ENCODE results near the gene NHSL2. TPM values are rescaled to one million over a fixed set of nuclear protein-coding genes. Genes with fewer than 3 reads are reported as not detected.
"Not testable (repeated sequence)": the region's sequence is repeated elsewhere in the genome, so short reads cannot be mapped to it uniquely, and the experiment has no call there.

NHSL2 gene
- total RNA-seq, 1 donor from 2014 or later: 0.43 TPM

DNA sequence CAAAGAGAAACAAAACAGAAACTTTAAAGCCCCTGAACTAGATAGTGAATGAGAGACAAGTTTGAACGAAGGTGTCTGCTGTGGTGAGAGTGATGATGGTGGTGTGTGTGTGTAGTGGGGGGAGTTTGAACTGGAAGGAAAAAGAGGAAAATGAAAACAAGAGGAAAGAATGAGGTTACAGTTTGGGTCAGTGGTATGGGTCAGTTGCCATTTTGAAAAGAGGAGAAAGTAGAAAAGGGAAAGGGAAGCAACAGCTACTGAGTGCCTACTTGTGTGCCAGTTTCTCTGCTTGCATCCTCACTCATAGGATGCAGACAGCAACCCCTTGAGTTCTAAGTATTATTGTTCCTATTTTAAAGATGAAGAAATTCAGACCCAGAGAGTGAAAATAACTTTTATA lies 26.0 kb downstream of the NHSL2 start:
- Mint-ChIP-seq H3K4me1 (ENCODE audit: low read depth) (no peaks in the 10 kb centered on the region), H3K4me3 (ENCODE audit: low read depth) (no peak overlapping the region), H3K27ac (no peak overlapping the region), H3K36me3 (ENCODE audit: low read depth) (no peaks in the 10 kb centered on the region), H3K9me3 (no peaks in the 10 kb centered on the region), H3K27me3 (ENCODE audit: low read depth) (peaks cover 9% of the 10 kb centered on the region)
- intact Hi-C loops (cut with micrococcal nuclease): no loop called here
- DNase-seq (ENCODE audit: low spot score): no peak

DNA sequence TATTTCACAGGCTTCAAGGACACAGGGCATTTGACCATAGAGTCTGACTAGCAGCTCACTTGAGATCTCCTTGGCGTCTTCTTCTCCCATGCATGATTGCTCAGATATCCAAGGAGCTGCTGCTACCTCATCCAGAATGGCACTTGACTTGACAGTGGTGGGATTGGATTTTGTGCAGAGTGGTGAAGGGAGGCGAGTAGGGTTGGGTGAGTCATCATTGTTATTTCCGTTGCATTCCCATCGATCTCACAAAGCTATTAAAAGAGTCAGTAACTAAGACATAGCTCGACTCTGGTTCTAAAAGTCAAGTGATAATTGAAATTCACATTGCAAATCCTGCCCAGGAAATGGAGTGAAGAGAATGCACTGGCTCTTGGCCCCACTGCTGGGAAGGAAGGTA lies 27.7 kb downstream of the NHSL2 start:
- DNase-seq (ENCODE audit: low spot score): no peak
- Mint-ChIP-seq H3K27me3 (ENCODE audit: low read depth) (peaks cover 6% of the 10 kb centered on the region), H3K36me3 (ENCODE audit: low read depth) (no peaks in the 10 kb centered on the region), H3K9me3 (no peaks in the 10 kb centered on the region), H3K4me1 (ENCODE audit: low read depth) (no peaks in the 10 kb centered on the region), H3K4me3 (ENCODE audit: low read depth) (no peak overlapping the region), H3K27ac (no peak overlapping the region)
- intact Hi-C loops (cut with micrococcal nuclease): no loop called here

DNA sequence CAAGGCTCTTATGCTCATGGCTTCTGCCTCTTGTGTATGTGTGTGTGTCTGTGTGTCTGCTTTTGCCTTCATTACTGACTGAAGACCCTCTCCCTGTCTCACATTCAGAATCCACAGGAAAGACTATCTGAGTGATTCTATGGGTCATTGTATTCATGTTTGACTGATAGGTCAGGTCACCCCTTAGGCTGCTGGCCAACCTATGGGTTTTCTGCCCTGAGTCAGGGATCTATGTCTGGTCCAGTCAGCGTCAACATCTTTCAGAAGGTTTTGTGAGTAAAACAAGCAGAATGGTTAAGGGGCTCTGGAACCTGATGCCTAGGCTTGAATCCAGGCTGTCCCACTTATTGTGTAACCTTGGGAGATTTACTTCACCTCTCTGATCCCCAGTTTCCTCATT lies 30.5 kb downstream of the NHSL2 start:
- Mint-ChIP-seq H3K36me3 (ENCODE audit: low read depth) (no peaks in the 10 kb centered on the region), H3K4me1 (ENCODE audit: low read depth) (no peaks in the 10 kb centered on the region), H3K27ac (no peak overlapping the region), H3K27me3 (ENCODE audit: low read depth) (no peaks in the 10 kb centered on the region), H3K9me3 (no peaks in the 10 kb centered on the region), H3K4me3 (ENCODE audit: low read depth) (no peak overlapping the region)
- DNase-seq (ENCODE audit: low spot score): no peak
- intact Hi-C loops (cut with micrococcal nuclease): no loop called here

DNA sequence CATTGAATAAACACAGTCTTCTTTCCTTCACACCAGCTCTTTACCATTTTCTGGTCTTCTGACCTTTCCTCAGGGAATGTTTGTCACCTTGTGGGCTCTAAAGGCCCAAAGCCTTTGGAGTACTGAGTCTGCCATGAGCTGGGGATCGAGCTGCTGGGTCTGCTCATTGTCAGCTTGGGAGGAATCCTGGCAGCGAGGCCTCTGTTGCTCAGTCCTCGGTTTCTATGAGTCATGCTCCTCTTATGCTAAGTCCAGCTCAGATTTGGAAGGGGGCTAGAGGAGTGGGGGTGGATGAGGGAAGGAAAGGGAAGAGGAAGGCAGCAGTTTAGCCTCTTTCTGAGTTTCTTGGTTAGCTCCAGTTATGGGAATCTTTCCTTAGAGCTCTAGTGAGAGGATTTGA lies 31.1 kb downstream of the NHSL2 start:
- H3K4me1 Mint-ChIP-seq (ENCODE audit: low read depth): no peaks in the 10 kb centered on the region
- DNase-seq (ENCODE audit: low spot score): no peak
- no peaks in the 10 kb centered on the region for H3K36me3 Mint-ChIP-seq (ENCODE audit: low read depth)
- H3K4me3 Mint-ChIP-seq (ENCODE audit: low read depth): no peak overlapping the region
- no peaks in the 10 kb centered on the region for H3K27me3 Mint-ChIP-seq (ENCODE audit: low read depth)
- no peaks in the 10 kb centered on the region for H3K9me3 Mint-ChIP-seq
- intact Hi-C loops (cut with micrococcal nuclease): no loop called here
- no peak overlapping the region for H3K27ac Mint-ChIP-seq

DNA sequence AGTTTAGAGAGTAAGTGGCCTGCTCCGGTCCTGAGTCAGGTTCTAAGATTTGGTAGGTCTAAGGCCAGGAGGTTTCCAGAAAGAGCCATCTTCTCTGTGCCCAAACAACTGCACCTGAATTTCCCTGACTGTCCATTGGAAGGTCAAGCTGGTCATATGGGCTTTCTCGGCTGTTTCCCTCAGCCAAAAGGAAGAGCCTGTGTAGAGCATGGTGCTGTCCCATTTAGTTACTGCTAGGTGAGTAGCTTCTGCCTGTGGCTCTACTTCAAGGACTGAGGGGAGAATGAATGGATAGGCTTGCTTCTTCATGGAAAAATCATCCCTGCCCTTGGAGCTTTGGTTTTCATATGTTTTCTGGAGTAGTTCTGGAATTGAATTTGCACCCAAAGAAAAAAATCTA lies 33.7 kb downstream of the NHSL2 start:
- Mint-ChIP-seq H3K4me1 (ENCODE audit: low read depth) (no peaks in the 10 kb centered on the region), H3K27ac (no peak overlapping the region), H3K4me3 (ENCODE audit: low read depth) (no peak overlapping the region), H3K36me3 (ENCODE audit: low read depth) (no peaks in the 10 kb centered on the region), H3K9me3 (no peaks in the 10 kb centered on the region), H3K27me3 (ENCODE audit: low read depth) (no peaks in the 10 kb centered on the region)
- intact Hi-C loops (cut with micrococcal nuclease): no loop called here
- DNase-seq (ENCODE audit: low spot score): no peak

DNA sequence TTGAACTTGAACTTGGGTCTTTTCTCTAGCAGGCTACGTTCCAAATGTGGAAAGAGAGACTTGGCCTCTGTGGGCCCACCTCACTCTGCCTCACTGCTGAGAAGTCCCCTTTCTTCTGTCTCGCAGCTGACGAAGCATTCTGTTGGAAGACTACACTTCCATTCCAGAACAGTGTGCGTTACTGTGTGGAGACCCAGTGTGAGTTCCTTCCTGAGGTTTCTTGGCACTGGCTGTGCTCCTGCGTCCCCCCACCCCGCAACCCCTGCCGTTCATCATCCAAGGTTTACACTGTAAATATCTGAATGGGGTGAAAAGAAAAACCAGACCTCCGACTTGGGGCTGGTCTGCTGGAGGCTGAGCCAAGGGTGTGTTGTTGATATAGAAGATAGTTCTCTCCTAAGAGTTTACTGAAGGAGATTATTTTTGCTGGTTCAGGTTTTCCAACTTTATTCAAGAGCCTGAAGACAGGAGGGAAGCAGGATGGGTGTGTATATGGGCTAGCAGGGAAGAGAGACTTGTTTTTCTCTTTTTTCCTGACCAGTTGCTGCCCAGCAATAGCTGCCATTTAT lies 34.7 kb downstream of the NHSL2 start:
- no peak overlapping the region for H3K4me3 Mint-ChIP-seq (ENCODE audit: low read depth)
- H3K36me3 Mint-ChIP-seq (ENCODE audit: low read depth): no peaks in the 10 kb centered on the region
- H3K27ac Mint-ChIP-seq: no peak overlapping the region
- intact Hi-C loops (cut with micrococcal nuclease): no loop called here
- no peaks in the 10 kb centered on the region for H3K9me3 Mint-ChIP-seq
- no peaks in the 10 kb centered on the region for H3K4me1 Mint-ChIP-seq (ENCODE audit: low read depth)
- no peak for DNase-seq (ENCODE audit: low spot score)
- H3K27me3 Mint-ChIP-seq (ENCODE audit: low read depth): no peaks in the 10 kb centered on the region

DNA sequence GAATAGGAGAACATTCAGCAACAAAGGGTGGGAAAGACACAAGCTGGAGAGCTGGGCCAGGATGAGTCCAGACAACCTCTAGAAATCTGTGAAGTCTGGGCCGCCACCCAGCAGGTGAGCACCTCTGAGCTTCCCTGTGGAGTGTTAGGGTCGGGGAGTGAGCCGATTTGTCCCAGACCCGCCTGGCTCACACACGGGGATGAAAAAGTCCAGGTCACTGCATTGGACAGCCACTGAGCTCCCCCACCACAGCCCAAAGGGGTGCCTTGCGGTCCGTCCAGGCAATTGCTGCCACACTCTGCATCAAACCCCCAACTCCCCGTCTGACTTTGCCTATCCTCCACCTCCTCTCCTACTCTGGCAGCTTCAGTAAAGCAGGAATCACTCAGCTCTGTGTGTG lies 38.7 kb downstream of the NHSL2 start:
- Mint-ChIP-seq H3K4me1 (ENCODE audit: low read depth) (no peaks in the 10 kb centered on the region), H3K4me3 (ENCODE audit: low read depth) (no peak overlapping the region), H3K27me3 (ENCODE audit: low read depth) (no peaks in the 10 kb centered on the region), H3K9me3 (no peaks in the 10 kb centered on the region), H3K36me3 (ENCODE audit: low read depth) (no peaks in the 10 kb centered on the region), H3K27ac (no peak overlapping the region)
- intact Hi-C loops (cut with micrococcal nuclease): no loop called here
- no peak for DNase-seq (ENCODE audit: low spot score)

DNA sequence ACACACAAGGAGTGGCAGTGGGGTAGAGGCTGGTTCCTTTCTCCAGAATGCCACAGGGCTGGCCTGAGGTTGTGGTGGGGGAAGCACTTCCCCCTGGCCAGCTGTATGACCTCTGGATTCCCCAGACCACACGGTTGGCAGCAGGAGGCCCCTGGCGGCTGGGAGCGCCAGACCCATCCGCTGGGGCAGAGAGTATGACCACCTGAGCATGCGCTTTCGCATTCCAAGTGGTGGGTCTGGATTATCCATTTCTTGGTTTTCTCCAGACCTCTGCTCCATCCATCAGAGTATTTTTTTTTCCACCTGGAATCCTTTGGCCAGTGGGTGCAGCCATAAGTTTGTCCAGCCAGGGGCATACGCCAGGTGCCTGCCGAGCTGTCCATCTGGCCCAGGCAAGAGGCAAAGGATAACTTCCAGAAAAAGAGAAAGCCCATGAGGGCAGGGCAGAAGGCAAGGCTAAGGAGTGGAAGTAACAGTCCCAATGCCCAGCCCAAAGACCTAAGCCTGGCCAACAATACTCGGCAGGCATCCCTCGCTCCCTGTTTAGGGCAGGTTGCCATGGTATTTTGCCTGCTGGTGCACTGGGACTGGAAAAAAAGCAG lies 39.3 kb downstream of the NHSL2 start:
- Mint-ChIP-seq H3K36me3 (ENCODE audit: low read depth) (no peaks in the 10 kb centered on the region), H3K27me3 (ENCODE audit: low read depth) (no peaks in the 10 kb centered on the region), H3K9me3 (no peaks in the 10 kb centered on the region), H3K27ac (no peak overlapping the region), H3K4me3 (ENCODE audit: low read depth) (no peak overlapping the region), H3K4me1 (ENCODE audit: low read depth) (no peaks in the 10 kb centered on the region)
- no peak for DNase-seq (ENCODE audit: low spot score)
- intact Hi-C loops (cut with micrococcal nuclease): no loop called here

DNA sequence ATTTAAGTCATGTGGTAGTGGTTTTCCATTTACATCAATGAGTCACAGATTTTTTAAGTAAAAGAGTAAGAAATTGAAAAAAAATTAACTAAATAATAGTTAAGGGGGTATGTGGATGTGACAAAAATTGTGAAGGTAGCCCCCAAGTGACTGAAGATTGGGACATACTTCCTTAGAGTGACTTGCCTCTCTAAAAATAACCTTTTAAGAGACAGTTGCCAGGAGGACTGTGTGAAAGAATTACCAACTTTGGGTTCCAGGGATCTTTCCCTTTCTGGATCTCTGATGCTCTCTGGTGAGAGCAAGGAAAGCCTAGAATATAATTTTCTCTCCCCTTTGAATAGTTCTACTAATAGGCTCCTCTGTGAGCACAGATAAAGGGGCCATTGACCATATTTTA lies 42.7 kb downstream of the NHSL2 start:
- H3K27me3 Mint-ChIP-seq (ENCODE audit: low read depth): no peaks in the 10 kb centered on the region
- no peaks in the 10 kb centered on the region for H3K9me3 Mint-ChIP-seq
- no peaks in the 10 kb centered on the region for H3K36me3 Mint-ChIP-seq (ENCODE audit: low read depth)
- no peak for DNase-seq (ENCODE audit: low spot score)
- intact Hi-C loops (cut with micrococcal nuclease): no loop called here
- no peak overlapping the region for H3K4me3 Mint-ChIP-seq (ENCODE audit: low read depth)
- H3K4me1 Mint-ChIP-seq (ENCODE audit: low read depth): no peaks in the 10 kb centered on the region
- no peak overlapping the region for H3K27ac Mint-ChIP-seq

DNA sequence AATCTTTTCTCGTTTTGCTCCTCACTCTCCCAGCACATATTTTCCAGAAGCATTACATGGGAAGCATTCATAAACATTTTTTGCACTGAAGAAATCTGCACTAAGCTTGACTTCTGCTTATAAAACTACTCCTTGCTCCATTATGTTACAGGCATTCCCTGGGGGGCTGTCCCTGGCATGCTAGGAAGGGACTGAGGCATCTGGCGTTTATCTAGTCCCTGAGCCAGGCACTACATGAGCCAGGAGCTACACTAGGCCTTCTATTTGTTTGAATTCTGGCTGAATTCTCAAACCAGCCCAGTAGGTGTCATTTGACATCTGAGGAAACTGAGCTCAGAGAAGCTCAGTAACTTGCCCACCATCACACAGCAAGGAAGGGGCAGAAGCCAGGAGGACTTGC lies 43.3 kb downstream of the NHSL2 start:
- no peak for DNase-seq (ENCODE audit: low spot score)
- Mint-ChIP-seq H3K4me3 (ENCODE audit: low read depth) (no peak overlapping the region), H3K36me3 (ENCODE audit: low read depth) (no peaks in the 10 kb centered on the region), H3K27ac (no peak overlapping the region), H3K4me1 (ENCODE audit: low read depth) (no peaks in the 10 kb centered on the region), H3K27me3 (ENCODE audit: low read depth) (no peaks in the 10 kb centered on the region), H3K9me3 (no peaks in the 10 kb centered on the region)
- intact Hi-C loops (cut with micrococcal nuclease): no loop called here

DNA sequence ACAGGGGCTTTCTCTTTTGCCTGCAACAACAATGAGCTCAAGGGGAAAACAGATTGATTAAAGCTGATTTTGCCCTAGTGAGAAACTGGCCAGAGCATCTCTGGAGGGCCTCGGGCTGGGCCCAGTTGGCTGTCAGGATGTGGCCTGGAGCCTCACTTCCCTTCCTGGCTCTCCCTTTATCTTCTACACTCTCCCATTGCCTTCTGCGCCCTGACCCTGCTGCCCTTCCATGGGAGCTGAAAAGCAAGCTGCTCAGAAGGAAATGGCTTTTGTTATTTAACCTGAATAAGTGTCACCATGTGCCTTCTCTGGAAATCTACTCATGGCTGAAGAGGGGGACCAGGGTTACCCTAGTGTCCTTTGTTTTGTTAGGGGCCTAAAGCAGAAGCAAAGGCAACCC lies 43.8 kb downstream of the NHSL2 start:
- intact Hi-C loops (cut with micrococcal nuclease): no loop called here
- no peaks in the 10 kb centered on the region for H3K9me3 Mint-ChIP-seq
- H3K27ac Mint-ChIP-seq: no peak overlapping the region
- H3K36me3 Mint-ChIP-seq (ENCODE audit: low read depth): no peaks in the 10 kb centered on the region
- H3K27me3 Mint-ChIP-seq (ENCODE audit: low read depth): peaks cover under 1% of the 10 kb centered on the region
- no peaks in the 10 kb centered on the region for H3K4me1 Mint-ChIP-seq (ENCODE audit: low read depth)
- no peak for DNase-seq (ENCODE audit: low spot score)
- H3K4me3 Mint-ChIP-seq (ENCODE audit: low read depth): no peak overlapping the region

DNA sequence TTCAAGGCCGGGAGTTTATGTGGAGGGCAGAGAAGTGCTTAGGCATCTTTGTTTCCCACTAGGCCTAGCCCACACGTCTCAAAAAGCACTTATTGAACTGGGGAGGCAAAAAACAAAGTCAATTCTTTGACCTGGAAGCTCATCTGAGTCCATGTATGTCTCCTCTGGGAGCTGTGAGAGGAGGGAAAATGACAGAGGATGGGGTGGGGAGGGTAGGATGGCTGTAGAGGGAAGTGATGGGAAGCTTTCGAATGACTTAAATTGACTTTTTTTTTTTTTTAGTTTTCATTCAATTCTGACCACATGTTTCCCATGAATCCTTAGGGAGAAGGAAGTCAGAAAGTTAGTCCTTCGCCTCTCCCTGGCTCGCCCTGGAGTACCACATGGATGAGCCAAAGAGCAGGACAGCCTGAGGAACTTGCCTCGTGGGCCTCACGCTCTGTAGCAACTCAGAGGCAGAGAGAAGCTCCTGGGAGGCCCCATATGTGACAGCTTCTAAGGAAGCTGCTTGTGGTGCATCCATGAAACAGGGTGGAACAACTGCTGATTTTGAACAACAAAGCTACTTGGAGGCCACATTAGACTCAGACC lies 45.0 kb downstream of the NHSL2 start:
- Mint-ChIP-seq H3K36me3 (ENCODE audit: low read depth) (no peaks in the 10 kb centered on the region), H3K4me1 (ENCODE audit: low read depth) (no peaks in the 10 kb centered on the region), H3K27me3 (ENCODE audit: low read depth) (peaks cover 2% of the 10 kb centered on the region), H3K27ac (no peak overlapping the region), H3K4me3 (ENCODE audit: low read depth) (no peak overlapping the region), H3K9me3 (no peaks in the 10 kb centered on the region)
- DNase-seq (ENCODE audit: low spot score): no peak
- intact Hi-C loops (cut with micrococcal nuclease): no loop called here

DNA sequence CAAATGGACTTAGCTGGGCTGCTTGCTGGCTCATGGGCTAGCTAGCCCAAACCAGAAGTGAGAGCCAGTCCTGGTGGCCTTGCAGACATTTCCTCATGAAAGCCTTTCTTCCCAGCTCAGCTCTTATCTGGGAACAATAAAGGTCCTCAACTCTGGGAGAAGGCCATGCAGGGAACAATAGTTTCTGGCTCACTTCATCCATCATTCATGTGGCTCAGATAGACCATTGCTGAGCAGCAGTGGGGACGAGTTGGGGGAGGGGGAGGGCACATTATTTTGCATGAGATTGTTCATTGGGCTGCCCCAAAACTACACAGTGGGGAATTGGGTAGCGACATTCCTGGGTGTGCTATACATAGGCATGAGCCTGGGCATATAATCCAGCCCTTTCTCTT lies 47.6 kb downstream of the NHSL2 start:
- Mint-ChIP-seq H3K4me1 (ENCODE audit: low read depth) (no peaks in the 10 kb centered on the region), H3K4me3 (ENCODE audit: low read depth) (no peak overlapping the region), H3K9me3 (no peaks in the 10 kb centered on the region), H3K36me3 (ENCODE audit: low read depth) (no peaks in the 10 kb centered on the region), H3K27ac (no peak overlapping the region), H3K27me3 (ENCODE audit: low read depth) (peaks cover 2% of the 10 kb centered on the region)
- no peak for DNase-seq (ENCODE audit: low spot score)
- intact Hi-C loops (cut with micrococcal nuclease): no loop called here

DNA sequence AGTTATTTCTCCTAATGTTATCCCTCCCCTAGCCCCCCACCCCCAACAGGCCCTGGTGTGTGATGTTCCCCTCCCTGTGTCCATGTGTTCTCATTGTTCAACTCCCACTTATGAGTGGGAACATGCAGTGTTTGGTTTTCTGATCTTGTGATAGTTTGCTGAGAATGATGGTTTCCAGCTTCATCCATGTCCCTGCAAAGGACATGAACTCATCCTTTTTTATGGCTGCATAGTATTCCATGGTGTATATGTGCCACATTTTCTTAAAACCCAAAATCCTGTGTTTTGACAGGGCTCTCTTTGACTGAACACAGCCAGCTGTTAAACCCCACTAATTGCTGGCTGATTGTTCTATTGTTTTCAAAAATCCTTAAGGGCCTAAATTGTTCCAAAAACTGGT lies 53.5 kb downstream of the NHSL2 start:
- H3K9me3 Mint-ChIP-seq; H3K27me3 Mint-ChIP-seq (ENCODE audit: low read depth); intact Hi-C loops (cut with micrococcal nuclease); H3K36me3 Mint-ChIP-seq (ENCODE audit: low read depth); H3K4me1 Mint-ChIP-seq (ENCODE audit: low read depth); H3K4me3 Mint-ChIP-seq (ENCODE audit: low read depth); DNase-seq (ENCODE audit: low spot score); H3K27ac Mint-ChIP-seq: not testable (repeated sequence)
